CD4-positive, alpha-beta T cell (primary cell): ENCODE data around the gene IGFLR1. TPM values are rescaled to one million over a fixed set of nuclear protein-coding genes. Genes with fewer than 3 reads are reported as not detected.

ENCODE experiments used
- ATAC-seq: fragments of 200-7000 bp; cut with Tn5 transposase; one replicate; pipeline ENCODE4 v1.10.0; 2022; ENCODE audit warnings: mild to moderate bottlenecking; ENCODE audit not compliant: poor library complexity
- CTCF ChIA-PET: fragments of 350-600 bp; sonication (Branson Sonifier 250); formaldehyde crosslinking; loops from one replicate; lab custom pipeline; 2021; ENCODE audit warnings: antibody characterized with exemption, inconsistent platforms; lab: Charles Lee
- POLR2A ChIA-PET: fragments of 350-600 bp; sonication (Branson Sonifier 250); formaldehyde crosslinking; loops from one replicate; lab custom pipeline; 2021; ENCODE audit warnings: antibody characterized with exemption, inconsistent platforms; lab: Charles Lee
- DNase-seq, 14 experiments: peaks; one replicate each; pipeline ENCODE4 v3.0.0-alpha.2; 2013 to 2020; ENCODE audit warnings: mixed read lengths in 2 of 14
- H3K27ac ChIP-seq, 2 donors: one replicate each; pipeline versions ENCODE4 v1.5.1 to v1.7.0; 2013; ENCODE audit warnings: low read length in 2 of 2, low read depth in 1 of 2, mild to moderate bottlenecking in 1 of 2
- H3K27me3 ChIP-seq, 2 experiments: 1 replicate in 1 of 2; 2 replicates in 1 of 2; pipeline versions ENCODE4 v1.6.1 to v1.7.0; 2013; ENCODE audit warnings: low read length in 2 of 2, control low read depth in 1 of 2, mild to moderate bottlenecking in 1 of 2, moderate library complexity in 1 of 2; ENCODE audit not compliant: insufficient read depth in 2 of 2, control insufficient read depth in 1 of 2
- H3K36me3 ChIP-seq: one replicate; pipeline ENCODE4 v1.6.1; 2013; ENCODE audit warnings: low read length, control low read depth; ENCODE audit not compliant: insufficient read depth
- H3K4me1 ChIP-seq: one replicate; pipeline ENCODE4 v1.6.1; 2013; ENCODE audit warnings: low read length, control low read depth; ENCODE audit not compliant: insufficient read depth
- H3K4me3 ChIP-seq: one replicate; pipeline ENCODE4 v1.5.1; 2013; ENCODE audit warnings: mild to moderate bottlenecking, low read length, moderate library complexity
- H3K9me3 ChIP-seq, 2 experiments: 1 replicate in 1 of 2; 2 replicates in 1 of 2; pipeline versions ENCODE4 v1.6.1 to v1.7.0; 2013; ENCODE audit warnings: low read length in 2 of 2, mild to moderate bottlenecking in 2 of 2, control low read depth in 1 of 2, moderate library complexity in 1 of 2; ENCODE audit not compliant: control insufficient read depth in 1 of 2, insufficient read depth in 1 of 2
- H3K27ac Mint-ChIP-seq: one replicate; pipeline ENCODE4 v1.8.0; 2020; ENCODE audit warnings: mixed read lengths
- H3K27me3 Mint-ChIP-seq: one replicate; pipeline ENCODE4 v1.8.0; 2021; ENCODE audit warnings: mixed read lengths
- H3K36me3 Mint-ChIP-seq: one replicate; pipeline ENCODE4 v1.8.0; 2021; ENCODE audit warnings: low read depth, mixed read lengths
- H3K4me1 Mint-ChIP-seq: one replicate; pipeline ENCODE4 v1.8.0; 2021; ENCODE audit warnings: low read depth, mixed read lengths
- H3K4me3 Mint-ChIP-seq: one replicate; pipeline ENCODE4 v1.8.0; 2020; ENCODE audit warnings: mild to moderate bottlenecking, mixed read lengths
- H3K9me3 Mint-ChIP-seq: one replicate; pipeline ENCODE4 v1.8.0; 2020; ENCODE audit warnings: mixed read lengths
- CTCF ChIP-seq: fragments of 200-600 bp; IDR thresholded peaks from one replicate; pipeline ENCODE4 v1.8.0; 2022; ENCODE audit warnings: antibody characterized with exemption, mild to moderate bottlenecking
- intact Hi-C, 2 experiments: fragments of 100-400 bp; cut with DNase I in 1 of 2; cut with micrococcal nuclease in 1 of 2; formaldehyde crosslinking; loops; one replicate each; pipeline versions ENCODE4 v1.15.1 to v1.9.0; 2023 to 2025; cut with DNase I, micrococcal nuclease
- total RNA-seq, 174 experiments: library from RNA in 2 of 174; stranded (reverse) in 2 of 174; gene quantifications; one replicate each; pipeline ENCODE4 v1.2.3 and lab custom pipeline; 2021 to 2026

IGFLR1 gene
- total RNA-seq, 2 experiments from 2014 or later: 40.3 to 43.1 TPM

GRCh38 chr19:35713904-35714495 is 28.3 kb downstream of the IGFLR1 start:
- no peak for TF ChIP-seq CTCF
- peaks cover 80% of the 10 kb centered on the region for H3K4me1 ChIP-seq
- CTCF ChIA-PET: no interaction called here
- Mint-ChIP-seq H3K27me3 (no peaks in the 10 kb centered on the region), H3K4me3 (peak overlapping the region; percentile 83), H3K36me3 (peaks cover 11% of the 10 kb centered on the region), H3K4me1 (peaks cover 66% of the 10 kb centered on the region), H3K27ac (peak overlapping the region; percentile 89), H3K9me3 (no peaks in the 10 kb centered on the region)
- H3K9me3 ChIP-seq: no peaks in the 10 kb centered on the region
- H3K4me3 ChIP-seq: peak overlapping the region; percentile 9
- H3K27ac ChIP-seq: no peak overlapping the region
- ATAC-seq: no peak
- intact Hi-C loops: loop anchor here (1.0 to 10.0 kb wide), 2 partner anchors 12 to 449 kb away; partner anchors contain the start of gene USF2 (in 1 of the 2)
- H3K36me3 ChIP-seq: no peaks in the 10 kb centered on the region
- no peak for DNase-seq
- H3K27me3 ChIP-seq: no peaks in the 10 kb centered on the region
- POLR2A ChIA-PET: interaction anchor here (1.2 to 6.3 kb wide), 3 partner anchors 12 to 31 kb away, joined by 3 to 63 read pairs (median 6); partner anchors contain the start of genes PSENEN and U2AF1L4

- intact Hi-C loops: loop anchor here (1.0 to 10.0 kb wide), 2 partner anchors 11 to 449 kb away; partner anchors contain the start of gene USF2 (in 1 of the 2)
Measured at GRCh38 chr19:35713506-35713850, 28.8 kb downstream of the IGFLR1 start.

More at GRCh38 chr19:35713506-35713850, 28.8 kb downstream of the IGFLR1 start:
- Mint-ChIP-seq H3K36me3 (peaks cover 11% of the 10 kb centered on the region), H3K9me3 (no peaks in the 10 kb centered on the region), H3K4me3 (peak overlapping the region; percentile 83), H3K27me3 (no peaks in the 10 kb centered on the region), H3K4me1 (peaks cover 61% of the 10 kb centered on the region), H3K27ac (peak overlapping the region; percentile 89)
- ChIA-PET CTCF (interaction anchor here (1.4 kb wide), 1 partner anchor 21 kb away, joined by 3 read pairs; no protein-coding TSS in a partner anchor), POLR2A (interaction anchor here (1.2 to 6.3 kb wide), 4 partner anchors 11 to 32 kb away, joined by 3 to 63 read pairs (median 6); partner anchors contain the start of genes IGFLR1, PSENEN and U2AF1L4)
- H3K9me3 ChIP-seq: no peaks in the 10 kb centered on the region
- H3K27me3 ChIP-seq: no peaks in the 10 kb centered on the region
- H3K4me3 ChIP-seq: peak overlapping the region; percentile 9
- H3K4me1 ChIP-seq: peaks cover 75% of the 10 kb centered on the region
- H3K27ac ChIP-seq: peak overlapping the region in 1 of 2 donors; percentile 32
- TF ChIP-seq CTCF: no peak
- no peak for ATAC-seq
- no peaks in the 10 kb centered on the region for H3K36me3 ChIP-seq
- peak in 2 of 14 experiments; percentile 37 to 64 for DNase-seq
